Measurements from ENCODE around the gene FAR2.
"Not testable (repeated sequence)": the region's sequence is repeated elsewhere in the genome, so short reads cannot be mapped to it uniquely, and the experiment has no call there.

Gene FAR2

DNA sequence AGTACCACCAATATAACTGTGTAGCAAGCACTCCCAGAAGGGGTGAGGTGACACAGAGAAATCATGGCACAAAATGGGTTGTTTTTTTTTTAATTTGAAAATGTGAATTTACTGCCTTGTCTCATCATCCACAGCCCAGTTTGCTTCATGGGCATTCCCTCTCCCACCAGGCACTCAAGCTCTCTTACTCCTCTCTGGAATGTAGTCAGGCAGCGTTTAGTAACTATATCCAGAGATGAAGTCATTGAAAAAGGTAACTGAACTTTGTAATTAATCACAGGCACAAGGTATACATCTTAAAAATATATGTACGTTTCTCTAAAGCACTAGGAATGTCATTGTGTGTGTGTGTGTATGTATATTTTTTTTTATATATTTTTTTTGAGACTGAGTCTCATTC is 91.4 kb downstream of the FAR2 start:
- DNase-seq, result no peak

DNA sequence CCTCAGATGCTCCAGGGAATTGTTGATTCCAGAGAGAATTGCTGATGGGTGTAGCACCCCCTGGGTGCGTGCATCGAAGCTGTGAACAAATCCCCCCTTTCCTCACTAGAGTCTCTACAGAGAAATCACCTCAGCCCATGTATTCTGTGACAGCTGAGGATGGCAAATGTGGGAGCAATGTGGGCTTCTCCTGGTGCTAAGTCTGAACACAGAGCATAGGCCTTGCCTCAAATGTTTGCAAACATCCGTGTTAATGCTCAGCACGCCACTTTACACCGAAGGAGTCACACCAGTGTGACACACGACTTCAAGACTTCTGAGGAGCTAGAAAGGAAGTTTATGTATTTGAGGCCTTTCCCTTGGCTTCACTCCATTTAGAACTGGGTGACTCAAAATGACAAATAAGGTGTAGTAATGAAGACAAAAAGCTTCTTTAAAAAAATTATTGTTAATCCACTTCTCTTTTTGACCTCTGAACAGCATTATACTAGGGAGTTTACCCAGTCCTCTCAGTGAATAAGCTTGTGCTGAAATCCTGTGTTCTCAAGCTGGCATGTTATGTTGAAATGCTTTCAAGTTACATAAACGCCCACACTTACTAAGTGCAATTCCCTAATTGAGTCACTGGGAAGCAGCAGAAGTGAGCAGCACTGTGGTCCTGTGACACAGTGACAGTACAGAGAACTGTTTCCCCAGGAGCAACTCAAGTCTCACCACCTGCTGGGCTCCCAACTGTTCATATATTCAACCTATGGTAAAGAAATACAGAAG is 92.9 kb downstream of the FAR2 start:
- no peak for DNase-seq

DNA sequence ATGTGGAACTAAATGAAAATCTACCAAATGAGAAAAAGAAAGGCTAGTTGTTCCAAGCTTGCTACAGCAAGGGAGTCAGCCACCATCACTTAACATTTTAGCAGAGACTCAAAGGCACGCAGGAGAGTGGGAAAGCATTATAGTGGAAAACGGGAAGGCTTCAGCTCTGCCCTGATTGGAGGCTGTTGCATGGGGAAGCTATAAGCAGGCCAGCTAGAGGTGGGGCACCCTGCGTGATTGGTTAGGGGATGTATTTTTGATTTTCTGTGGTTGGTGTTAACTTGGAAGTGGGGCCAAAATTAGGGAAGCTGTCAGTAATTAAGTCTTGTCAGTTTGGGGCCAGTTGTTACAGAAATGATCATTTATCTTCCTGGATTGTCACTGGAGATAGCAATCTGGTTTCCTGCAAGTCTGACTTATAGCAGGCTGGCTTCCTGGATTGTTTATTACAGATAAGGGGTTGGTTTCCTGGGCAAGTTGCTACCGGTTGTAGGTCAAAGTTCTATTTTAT is 93.9 kb downstream of the FAR2 start:
- DNase-seq, result no peak

DNA sequence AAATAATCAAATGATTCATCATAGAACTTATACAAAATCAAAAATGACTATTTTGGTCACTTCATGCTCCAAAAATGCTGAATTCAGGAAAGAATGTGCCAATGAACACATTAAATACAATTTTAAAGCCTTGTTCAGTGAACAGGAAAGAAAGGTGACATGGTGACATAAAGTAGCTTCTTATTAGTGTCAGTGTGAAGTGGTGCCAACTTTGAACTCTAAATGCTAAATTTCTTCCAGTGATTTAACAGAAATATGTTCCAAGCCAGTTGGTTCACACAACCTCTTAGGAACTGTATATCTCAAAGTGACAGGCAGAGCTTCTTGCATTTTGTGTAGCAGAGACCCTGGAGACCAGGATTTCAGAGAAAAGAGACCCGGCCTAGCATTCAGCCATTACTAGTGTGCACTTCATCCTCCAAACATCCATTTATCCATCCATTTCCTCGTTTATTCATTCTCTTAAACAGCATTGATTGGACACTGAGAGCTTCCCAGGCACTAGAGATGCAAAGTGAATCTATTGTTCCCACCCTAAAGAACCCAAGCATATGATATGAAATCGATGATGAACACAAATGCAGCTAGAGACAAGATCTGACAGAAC is 95.2 kb downstream of the FAR2 start:
- DNase-seq, result no peak

DNA sequence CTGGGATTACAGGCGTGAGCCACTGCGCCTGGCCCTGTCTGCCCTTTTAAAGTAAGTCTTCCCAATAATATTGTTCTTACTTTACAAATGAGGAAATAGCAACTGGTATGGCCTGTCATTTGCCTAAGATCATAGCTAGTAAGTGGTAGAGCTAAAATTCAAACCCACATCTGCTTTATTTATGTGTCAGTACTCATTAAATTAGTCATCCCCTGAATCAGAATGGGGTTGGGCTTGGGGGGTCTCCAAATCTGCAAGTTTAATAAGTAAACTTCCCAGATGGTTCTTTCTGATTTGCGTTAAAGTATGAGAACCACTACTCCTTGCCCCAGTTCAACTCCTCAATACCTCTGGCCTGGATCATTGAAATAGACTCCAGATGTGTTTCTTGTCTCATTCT is 96.2 kb downstream of the FAR2 start:
- no peak for DNase-seq

DNA sequence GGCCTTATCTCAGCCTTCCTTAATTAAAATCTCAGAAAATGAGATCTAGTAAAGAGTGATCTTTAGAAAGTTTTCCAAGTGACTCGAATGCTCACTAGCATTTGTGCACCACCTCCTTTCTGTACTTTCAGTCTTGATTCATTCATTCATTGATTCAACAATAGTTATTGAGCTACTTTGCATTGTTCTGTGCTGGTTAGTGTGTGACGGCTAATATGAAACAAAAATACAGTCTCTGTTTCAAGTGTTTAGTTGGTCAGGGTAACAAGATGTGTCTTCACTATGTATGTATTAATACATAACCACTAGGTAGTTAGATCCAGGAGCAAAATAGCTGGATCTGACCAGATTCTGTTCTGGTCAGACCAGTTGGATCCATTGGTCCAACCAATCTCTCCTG is 100.9 kb downstream of the FAR2 start:
- no peak for DNase-seq

DNA sequence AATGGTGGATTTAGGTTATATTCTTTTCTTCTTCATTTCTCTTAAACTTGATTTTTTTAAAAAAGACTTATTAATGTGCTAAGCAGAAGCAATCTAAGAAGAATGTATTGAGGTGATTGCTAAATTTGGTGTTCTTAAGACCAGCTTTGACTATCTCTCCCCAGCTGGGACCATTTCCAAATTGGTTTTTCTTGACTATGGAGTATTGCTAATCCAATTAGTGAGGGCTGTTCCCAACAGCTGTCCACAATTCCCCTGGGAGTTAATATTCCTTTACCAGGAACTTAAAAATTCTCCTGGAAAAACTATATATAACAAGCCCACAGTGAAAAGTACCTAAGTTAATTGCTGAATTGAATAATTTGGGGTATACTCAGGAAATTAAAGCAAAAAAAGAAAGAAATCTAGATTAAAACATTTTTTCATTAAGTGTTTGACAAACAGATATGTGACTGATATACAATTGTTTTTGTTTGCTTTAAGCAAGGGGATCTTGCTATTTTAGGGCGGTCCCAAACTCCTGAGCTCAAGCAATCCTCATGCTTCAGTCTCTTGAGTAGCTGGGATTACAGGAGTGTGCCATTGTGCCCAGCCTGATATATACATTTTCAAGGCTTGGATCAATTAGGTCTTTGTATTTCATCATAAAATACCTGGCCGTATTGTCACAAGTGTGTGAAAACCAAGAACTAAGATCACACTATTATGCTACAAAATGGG is 105.0 kb downstream of the FAR2 start:
- DNase-seq, result no peak

DNA sequence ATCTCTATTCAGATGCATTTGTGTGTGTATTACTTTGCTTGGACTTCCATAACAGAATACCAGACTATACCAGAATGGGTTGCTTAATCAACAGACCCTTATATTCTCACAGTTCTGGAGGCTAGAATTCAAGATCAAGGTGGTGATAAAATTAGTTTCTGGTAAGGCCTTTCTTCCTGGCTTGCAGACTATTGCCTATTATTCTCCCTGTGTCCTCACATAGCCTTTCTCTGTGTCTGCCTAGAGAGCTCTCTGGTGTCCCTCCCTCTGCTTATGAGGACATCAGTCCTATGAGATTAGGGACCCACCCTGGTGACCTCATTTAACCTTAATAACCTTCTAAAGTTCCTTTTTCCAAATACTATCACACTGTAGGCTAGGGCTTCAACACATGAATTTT is 106.0 kb downstream of the FAR2 start:
- no peak for DNase-seq

DNA sequence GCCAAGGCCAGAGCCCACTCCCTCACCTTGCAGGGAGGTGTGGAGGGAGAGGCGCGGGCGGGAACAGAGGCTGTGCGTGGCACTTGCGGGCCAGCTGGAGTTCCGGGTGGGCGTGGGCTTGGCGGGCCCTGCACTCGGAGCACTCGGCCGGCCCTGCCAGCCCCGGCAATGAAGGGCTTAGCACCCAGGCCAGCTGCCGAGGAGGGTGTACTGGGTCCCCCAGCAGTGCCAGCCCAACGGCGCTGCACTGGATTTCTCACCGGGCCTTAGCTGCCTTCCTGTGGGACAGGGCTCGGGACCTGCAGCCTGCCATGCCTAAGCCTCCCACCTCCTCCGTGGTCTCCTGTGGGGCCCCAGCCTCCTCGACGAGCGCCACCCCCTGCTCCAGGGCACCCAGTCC is 107.5 kb downstream of the FAR2 start:
- no peak for DNase-seq

DNA sequence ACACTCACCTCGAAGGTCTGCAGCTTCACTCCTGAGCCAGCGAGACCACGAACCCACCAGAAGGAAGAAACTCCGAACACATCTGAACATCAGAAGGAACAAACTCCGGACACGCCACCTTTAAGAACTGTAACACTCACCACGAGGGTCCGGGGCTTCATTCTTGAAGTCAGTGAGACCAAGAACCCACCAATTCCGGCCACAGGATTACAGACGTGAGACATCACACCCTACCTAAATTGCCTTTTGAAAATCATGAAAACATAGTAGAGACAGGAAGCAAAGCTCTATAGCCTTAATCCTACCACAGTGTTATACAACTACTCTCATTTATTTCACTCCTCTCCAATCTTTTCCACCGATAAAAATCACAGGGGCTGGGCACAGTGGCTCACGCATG is 108.6 kb downstream of the FAR2 start:
- not testable (repeated sequence) for DNase-seq

DNA sequence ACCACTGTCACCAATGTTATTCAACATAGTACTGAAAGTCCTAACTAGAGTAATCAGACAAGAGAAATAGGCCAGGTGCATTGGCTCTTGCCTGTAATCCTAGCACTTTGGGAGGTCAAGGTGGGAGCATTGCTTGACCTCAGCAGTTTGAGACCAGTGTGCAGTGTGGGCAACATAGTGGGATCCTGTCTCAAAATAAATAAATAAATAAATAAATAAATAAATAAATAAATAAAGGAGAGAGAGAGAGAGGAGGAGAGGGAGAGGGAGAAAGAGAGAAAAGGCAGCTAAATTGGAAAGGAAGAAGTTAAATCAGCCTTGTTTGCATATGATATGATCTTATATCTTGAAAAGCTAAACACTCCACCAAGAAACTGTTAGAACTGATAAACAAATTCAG is 115.3 kb downstream of the FAR2 start:
- DNase-seq, result no peak

DNA sequence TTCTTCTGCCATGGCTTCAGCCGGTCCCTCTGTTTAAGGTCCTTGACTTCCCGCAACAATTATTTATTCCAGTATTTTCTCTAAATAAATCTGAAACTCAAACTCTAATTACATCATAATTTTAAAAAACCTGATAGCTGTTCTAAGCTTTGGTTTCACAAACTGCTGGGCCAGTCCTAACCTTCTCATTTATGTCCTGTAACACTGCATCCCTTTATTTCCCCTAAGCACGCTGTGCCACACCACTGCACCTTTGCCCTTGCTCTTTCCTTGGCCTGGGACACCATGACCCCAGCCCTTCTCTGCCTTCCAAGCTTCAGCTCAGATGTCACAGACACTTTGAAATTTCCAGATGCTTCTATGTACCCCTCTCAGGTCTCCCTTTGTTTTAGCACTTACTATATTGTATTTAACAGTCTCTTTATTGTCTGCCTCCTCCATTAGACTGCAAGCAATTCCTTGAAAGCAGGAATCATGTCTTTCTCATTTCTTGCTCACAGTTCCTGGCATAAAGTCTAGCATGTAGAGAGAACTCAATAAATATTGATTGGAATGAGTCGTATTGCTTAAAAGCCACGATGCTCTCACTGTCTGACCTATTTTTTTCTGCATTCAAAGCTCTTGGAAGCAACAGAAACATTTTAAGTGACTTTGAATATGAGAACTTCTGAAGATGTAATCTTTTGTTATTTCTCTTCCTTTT is 120.8 kb downstream of the FAR2 start:
- no peak for DNase-seq

DNA sequence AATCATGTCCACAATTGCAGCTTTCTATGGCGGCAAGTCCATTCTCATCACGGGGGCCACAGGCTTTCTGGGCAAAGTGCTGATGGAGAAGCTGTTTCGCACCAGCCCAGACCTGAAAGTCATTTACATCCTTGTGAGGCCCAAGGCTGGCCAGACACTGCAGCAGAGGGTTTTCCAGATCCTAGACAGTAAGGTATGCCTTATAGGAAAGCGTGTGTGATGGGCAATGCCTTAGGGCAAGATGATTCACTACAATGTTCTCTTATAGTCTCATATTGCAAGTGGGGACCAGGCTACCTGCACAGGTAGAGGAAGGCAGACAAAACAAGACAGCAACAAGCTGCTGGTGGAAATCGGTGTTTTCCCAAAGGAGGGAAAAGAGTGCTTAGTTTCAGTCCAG is 121.4 kb downstream of the FAR2 start:
- DNase-seq, result no peak

DNA sequence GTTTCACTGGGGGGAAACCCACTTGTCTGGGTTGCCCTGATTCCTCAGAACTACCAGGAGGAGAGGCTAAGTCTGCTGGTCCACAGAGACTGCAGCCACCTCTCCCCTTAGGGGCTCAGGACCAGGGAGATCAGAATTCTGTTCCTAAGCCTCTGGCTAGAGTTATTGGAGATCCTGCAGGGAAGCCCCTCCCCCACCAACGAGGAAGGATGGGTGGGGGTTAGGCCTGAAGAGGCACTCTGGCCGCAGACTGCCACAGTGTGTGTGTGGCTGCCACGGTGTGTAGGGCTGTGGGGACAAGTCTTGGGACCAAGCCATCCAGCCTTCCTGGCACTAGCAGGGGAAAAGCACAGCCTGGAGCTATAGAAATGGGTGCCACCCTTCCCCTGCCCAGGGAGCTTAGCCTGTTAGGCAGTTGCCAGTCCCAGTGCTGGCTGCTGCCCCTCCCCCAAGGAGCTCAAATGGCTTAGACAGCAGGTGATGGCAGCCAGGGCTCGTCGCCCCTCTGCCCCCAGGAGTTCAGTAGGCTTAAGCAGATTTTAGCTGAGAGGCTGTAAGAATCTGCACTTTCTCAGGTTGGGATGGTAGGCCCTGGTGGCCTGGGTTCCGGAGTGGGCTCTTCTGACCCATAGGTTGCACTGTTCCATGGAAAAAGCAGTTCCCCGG is 124.2 kb downstream of the FAR2 start:
- no peak for DNase-seq

DNA sequence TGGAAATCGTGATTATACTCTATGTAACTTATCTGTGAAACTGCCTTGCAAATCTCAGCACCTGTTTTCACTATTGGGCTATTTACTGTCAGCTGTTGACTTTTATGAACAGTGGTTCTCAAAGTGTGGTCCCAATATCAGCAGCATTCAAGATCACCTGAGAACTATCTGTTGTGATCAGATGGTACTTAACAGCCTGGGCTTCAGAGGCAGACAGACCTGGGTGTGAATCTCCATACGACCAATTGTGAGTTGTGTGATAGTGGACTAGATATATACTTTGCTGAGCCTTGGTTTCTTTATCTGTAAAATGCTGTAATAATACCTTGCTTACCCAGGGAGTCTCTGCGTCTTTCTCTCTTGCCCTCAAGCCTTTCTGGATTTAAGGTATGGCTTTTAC is 126.8 kb downstream of the FAR2 start:
- no peak for DNase-seq

DNA sequence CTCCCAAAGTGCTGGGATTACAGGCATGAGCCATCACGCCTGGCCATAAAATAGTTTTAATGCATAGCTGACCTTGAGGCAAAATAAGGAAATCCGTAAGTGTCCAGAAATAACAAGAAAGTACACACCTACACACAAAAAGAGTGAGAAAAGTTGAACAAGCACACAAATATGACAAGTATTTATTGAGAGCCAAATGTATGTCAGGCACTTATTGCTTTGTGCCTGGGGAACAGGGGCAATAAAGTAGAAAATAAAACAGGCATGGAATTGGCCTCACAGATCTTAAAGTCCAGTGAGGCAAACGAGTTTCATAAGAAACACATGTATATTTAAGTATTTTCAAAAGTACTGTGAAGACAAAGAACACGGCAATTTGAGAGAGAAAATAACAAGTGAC is 128.2 kb downstream of the FAR2 start:
- DNase-seq, result no peak

DNA sequence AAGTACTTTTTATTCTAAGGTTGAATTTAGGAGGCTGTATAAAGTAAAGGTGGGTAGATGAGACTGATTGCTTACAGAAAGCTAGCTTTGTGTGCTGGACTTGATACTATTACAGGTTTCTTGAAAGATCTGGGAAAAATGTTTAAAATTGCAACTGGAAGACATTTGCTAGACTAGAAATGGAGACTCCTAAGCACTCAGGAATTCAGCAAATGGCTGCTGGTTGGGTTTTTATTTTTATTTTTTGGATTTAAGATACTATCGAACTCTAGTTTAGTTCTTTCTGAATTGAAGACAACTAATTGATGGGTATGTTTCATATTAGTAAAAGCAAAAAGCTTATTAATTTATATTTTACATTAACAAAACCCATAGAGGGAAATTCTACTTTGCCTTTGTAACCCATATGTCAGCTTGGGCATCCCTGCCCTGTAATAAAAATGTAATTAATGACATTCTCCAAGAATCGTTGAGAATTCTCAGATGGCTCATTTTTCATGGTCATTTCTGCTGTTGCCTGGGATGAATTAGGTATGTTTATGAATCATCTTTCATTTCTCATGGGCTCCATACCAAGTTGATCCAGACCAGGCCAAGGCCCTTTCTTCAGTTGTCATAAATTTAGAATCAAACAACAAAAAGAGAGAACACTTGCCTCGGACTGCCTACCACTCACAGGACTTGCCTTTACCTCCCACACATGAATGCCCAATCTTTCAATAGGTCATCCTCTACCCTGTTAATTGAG is 129.8 kb downstream of the FAR2 start:
- DNase-seq, result no peak

DNA sequence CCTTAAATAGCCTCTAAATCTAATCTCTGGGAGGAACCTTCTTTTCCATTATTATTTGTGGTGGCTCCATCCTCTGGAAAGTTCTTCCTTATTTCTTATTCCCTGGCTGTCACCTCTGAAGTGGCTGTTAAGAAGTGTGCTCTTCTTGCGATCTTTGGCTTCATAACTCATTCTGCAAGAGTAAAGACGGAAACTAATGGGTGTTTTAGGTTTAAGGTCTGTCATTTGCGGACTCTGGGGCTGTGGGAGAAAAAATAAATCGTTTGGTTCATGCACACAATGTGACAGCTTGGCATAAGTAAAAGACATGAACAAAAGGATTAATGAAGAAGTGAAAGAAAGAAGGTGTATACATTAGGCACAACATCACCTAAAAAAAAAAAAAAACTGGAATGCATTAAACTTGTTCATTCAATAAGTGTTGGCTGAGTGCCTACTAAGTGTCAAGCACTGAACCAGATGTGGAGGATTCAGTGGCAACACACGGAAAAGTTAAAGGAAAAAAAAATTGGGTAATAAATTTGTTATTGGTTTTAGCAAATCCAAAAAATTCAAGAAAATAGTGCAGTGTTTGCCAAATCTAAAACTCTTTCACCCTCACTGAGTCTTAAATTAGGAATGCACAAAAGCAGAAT is 132.4 kb downstream of the FAR2 start:
- no peak for DNase-seq

DNA sequence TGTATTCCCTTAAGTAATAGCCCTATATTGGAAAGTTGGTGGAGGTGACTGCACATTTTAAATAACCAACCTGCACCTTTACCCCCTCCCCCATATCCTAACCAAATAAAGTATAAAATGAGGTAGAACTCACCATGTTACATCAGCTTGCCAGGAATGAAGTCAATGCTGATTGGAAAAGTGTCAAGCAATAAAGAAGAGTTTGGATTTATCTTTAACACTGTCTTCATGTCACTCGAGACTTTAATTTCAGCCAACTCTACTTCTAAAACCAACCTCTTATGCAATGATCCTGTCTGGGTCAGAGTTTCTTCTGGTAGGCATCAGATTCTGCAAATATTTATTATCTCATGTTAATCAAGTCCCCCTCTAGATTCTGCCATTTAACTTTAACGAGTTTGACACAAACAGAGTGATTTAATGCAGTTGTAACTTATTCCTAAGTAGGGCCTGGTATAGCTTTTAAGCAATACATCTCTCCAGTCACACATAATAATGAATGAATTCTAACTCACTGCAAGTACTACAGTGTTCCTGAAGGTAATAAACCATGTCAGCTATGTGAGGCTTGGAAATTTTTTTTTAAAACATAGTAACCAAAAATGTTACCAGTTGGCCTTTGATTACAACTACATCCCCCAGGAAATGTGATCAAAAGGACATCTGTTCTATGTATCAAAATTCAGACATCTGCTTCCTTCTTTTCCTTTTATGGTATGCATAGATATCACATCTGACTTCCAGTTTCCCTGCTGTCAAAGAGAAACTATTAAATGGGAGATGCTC is 133.1 kb downstream of the FAR2 start:
- DNase-seq, result no peak

DNA sequence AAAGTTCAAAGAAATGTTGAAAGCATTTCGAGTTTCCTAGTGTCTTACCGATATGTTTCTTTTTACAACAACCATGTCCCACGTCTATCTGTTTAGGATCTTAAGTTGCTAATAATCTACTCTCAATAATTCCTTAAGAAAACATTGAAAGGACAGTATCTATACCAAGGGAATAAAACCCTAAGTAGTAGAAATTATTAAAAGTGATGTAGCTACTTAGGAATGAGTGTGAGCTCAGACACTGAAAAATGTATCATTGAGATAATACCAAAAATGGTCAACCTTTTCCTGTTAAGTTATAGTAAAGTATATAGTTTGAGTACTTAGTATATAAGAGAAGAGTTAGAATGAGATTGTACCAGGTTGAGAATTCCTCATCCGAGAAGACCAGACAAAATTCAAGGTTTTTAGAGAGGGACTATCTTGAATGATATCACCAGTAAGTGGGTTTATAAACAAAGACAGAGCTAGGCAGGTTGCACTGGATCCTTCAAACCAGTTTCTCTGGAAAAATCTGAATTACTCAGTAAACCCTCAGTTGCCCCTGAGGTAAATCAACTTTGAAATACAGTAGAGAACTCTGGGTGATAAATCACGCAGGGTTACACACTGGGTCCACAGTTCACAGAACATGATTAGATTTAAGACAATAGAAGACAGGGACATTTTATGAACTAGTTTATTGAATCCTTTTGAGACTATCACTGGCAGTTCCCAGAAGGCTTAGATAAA is 135.1 kb downstream of the FAR2 start:
- no peak for DNase-seq

All from cortex of kidney (tissue), 1 donor.